Prostate gland (tissue), 2 donors: ENCODE measurements around the gene CCDC61. TPM values are rescaled to one million over a fixed set of nuclear protein-coding genes. Genes with fewer than 3 reads are reported as not detected.
A peak's percentile ranks its signal among the peaks of the same experiment; 100 is the strongest.

Source experiments
- DNase-seq: peaks from one replicate; pipeline ENCODE4 v3.0.0-alpha.2; 2019; ENCODE audit warnings: low spot score
- H3K27ac ChIP-seq, 2 donors: fragments of 200-600 bp; sonication (generic); 2 replicates each; pipeline ENCODE4 v1.5.1; 2017 to 2019
- H3K27me3 ChIP-seq: fragments of 200-600 bp; sonication (generic); replicated peaks from 2 replicates; pipeline ENCODE4 v1.5.1; 2019; ENCODE audit not compliant: insufficient read depth
- H3K36me3 ChIP-seq, 2 donors: fragments of 200-600 bp; sonication (generic); 1 replicate in 1 of 2; 2 replicates in 1 of 2; pipeline versions ENCODE4 v1.5.1 to v1.8.1; 2017 to 2019
- H3K4me1 ChIP-seq: fragments of 200-600 bp; sonication (generic); replicated peaks from 2 replicates; pipeline ENCODE4 v1.5.1; 2019
- H3K4me3 ChIP-seq, 2 donors: fragments of 200-600 bp; sonication (generic); 2 replicates each; pipeline ENCODE4 v1.5.1; 2017 to 2019
- H3K9me3 ChIP-seq: fragments of 200-600 bp; sonication (generic); 2 replicates; pipeline ENCODE4 v1.5.1; 2017
- CTCF ChIP-seq, 4 experiments: fragments of 200-600 bp in 2 of 4; fragments of 450-650 bp in 2 of 4; sonication (generic) in 2 of 4; IDR thresholded peaks; 1 replicate in 3 of 4; 2 replicates in 1 of 4; pipeline ENCODE4 v1.5.1; 2016 to 2019; ENCODE audit warnings: antibody characterized with exemption in 4 of 4, mild to moderate bottlenecking in 2 of 4, moderate library complexity in 2 of 4
- POLR2A ChIP-seq: fragments of 450-650 bp; IDR thresholded peaks from one replicate; pipeline ENCODE4 v1.6.1; 2016; ENCODE audit warnings: antibody characterized with exemption, mild to moderate bottlenecking
- POLR2AphosphoS5 ChIP-seq: sonication (generic); formaldehyde crosslinking; IDR thresholded peaks from one replicate; pipeline ENCODE4 v1.6.1; 2017; ENCODE audit warnings: antibody characterized with exemption
- WGBS: methylation state at CpG from one replicate; pipeline ENCODE4 v1.1.5; 2018; 5-methylcytosine and 5-hydroxymethylcytosine counted together
- intact Hi-C: fragments of 100-400 bp; cut with DNase I; formaldehyde crosslinking; loops from one replicate; pipeline ENCODE4 v1.14.2; 2022
- total RNA-seq, 2 donors: library from RNA; depleted of rRNA; stranded (reverse); fragments of >200 nt; gene quantifications; one replicate each; pipeline ENCODE4 v1.1.0, GENCODE V29; 2016

Gene CCDC61
- total RNA-seq, 2 donors from 2014 or later: 22.9 to 23.7 TPM

GRCh38 chr19:46018729-46019251 is 23.5 kb downstream of the CCDC61 start:
- H3K27ac ChIP-seq: no peak overlapping the region
- WGBS: 96% methylated on average over 10 of the region's 10 CpGs
- H3K4me3 ChIP-seq: no peak overlapping the region
- no peaks in the 10 kb centered on the region for H3K36me3 ChIP-seq
- TF ChIP-seq POLR2A (no peak), CTCF (IDR thresholded peaks at IDR 0.05) (no peak), POLR2AphosphoS5 (no peak)
- H3K4me1 ChIP-seq: peaks cover 10% of the 10 kb centered on the region
- no peak for DNase-seq
- no peaks in the 10 kb centered on the region for H3K9me3 ChIP-seq
- no peaks in the 10 kb centered on the region for H3K27me3 ChIP-seq
- intact Hi-C loops: loop anchor here (10.0 kb wide), 1 partner anchor 134 kb away; the partner anchor contains the start of gene IRF2BP1

GRCh38 chr19:46019270-46019669 is 24.0 kb downstream of the CCDC61 start:
- TF ChIP-seq POLR2A: no peak
- no peak for TF ChIP-seq POLR2AphosphoS5
- no peak for TF ChIP-seq CTCF (IDR thresholded peaks at IDR 0.05)
- intact Hi-C loops: loop anchor here (10.0 kb wide), 1 partner anchor 134 kb away; the partner anchor contains the start of gene IRF2BP1
- Histone ChIP-seq H3K4me3 (no peak overlapping the region), H3K9me3 (no peaks in the 10 kb centered on the region), H3K27me3 (no peaks in the 10 kb centered on the region), H3K4me1 (peaks cover 10% of the 10 kb centered on the region), H3K36me3 (no peaks in the 10 kb centered on the region), H3K27ac (no peak overlapping the region)
- DNase-seq: no peak
- 92% methylated on average over 13 of the region's 13 CpGs for WGBS

GRCh38 chr19:46020819-46021125 is 25.5 kb downstream of the CCDC61 start:
- peaks cover 5% of the 10 kb centered on the region for H3K4me1 ChIP-seq
- H3K36me3 ChIP-seq: no peaks in the 10 kb centered on the region
- TF ChIP-seq POLR2AphosphoS5 (no peak), POLR2A (no peak), CTCF (IDR thresholded peaks at IDR 0.05) (no peak)
- H3K27me3 ChIP-seq: no peaks in the 10 kb centered on the region
- no peaks in the 10 kb centered on the region for H3K9me3 ChIP-seq
- no peak overlapping the region for H3K27ac ChIP-seq
- DNase-seq: no peak
- no peak overlapping the region for H3K4me3 ChIP-seq
- 87% methylated on average over 7 of the region's 7 CpGs for WGBS
- intact Hi-C loops: no loop called here

- TF ChIP-seq CTCF (IDR thresholded peaks at IDR 0.05) (peak in 2 of 4 experiments; percentile 28 to 51), POLR2A (no peak), POLR2AphosphoS5 (peak; percentile 19)
- Histone ChIP-seq H3K9me3 (no peaks in the 10 kb centered on the region), H3K4me3 (no peak overlapping the region), H3K4me1 (no peaks in the 10 kb centered on the region), H3K27me3 (no peaks in the 10 kb centered on the region), H3K36me3 (no peaks in the 10 kb centered on the region), H3K27ac (no peak overlapping the region)
- WGBS: 43% methylated on average over 11 of the region's 11 CpGs
- DNase-seq: peak; percentile 58
- intact Hi-C loops: no loop called here
Measured at GRCh38 chr19:46021531-46022041, 26.3 kb downstream of the CCDC61 start.

- Histone ChIP-seq H3K27me3 (no peaks in the 10 kb centered on the region), H3K9me3 (no peaks in the 10 kb centered on the region), H3K4me3 (no peak overlapping the region), H3K27ac (no peak overlapping the region), H3K36me3 (no peaks in the 10 kb centered on the region), H3K4me1 (no peaks in the 10 kb centered on the region)
- TF ChIP-seq POLR2A (no peak), POLR2AphosphoS5 (no peak), CTCF (IDR thresholded peaks at IDR 0.05) (no peak)
- DNase-seq: no peak
- WGBS: 55% methylated on average over 12 of the region's 12 CpGs
- intact Hi-C loops: no loop called here
Measured at GRCh38 chr19:46022061-46022430, 26.8 kb downstream of the CCDC61 start.
